OCI-LY7 (cell line): ENCODE results near the gene BARX1.

ENCODE experiments used
- CTCF ChIP-seq: fragments of 200-600 bp; sonication (generic); conservative IDR thresholded peaks from 2 replicates; pipeline ENCODE4 v1.5.1; 2014; ENCODE audit warnings: mild to moderate bottlenecking, antibody characterized with exemption, low read length, moderate library complexity, mixed read lengths
- EZH2phosphoT487 ChIP-seq: fragments of 200-600 bp; sonication (generic); IDR thresholded peaks from 2 replicates; pipeline ENCODE4 v1.6.1; 2018; ENCODE audit warnings: low read depth, borderline replicate concordance, mild to moderate bottlenecking, mixed run types, antibody characterized with exemption, low read length, moderate library complexity, mixed read lengths

GRCh38 chr9:93994132-93994531, 39.0 kb upstream of the BARX1 start:
- TF ChIP-seq CTCF: no peak
- TF ChIP-seq EZH2phosphoT487: no peak
